NB4 (cell line): Measurements from ENCODE around the gene NADK2.

ENCODE experiments used
- POLR2A ChIP-seq: IDR thresholded peaks from 2 replicates; pipeline ENCODE4 v1.6.1; 2011; ENCODE audit warnings: mild to moderate bottlenecking; ENCODE audit not compliant: insufficient read length; ENCODE audit errors: extremely low read depth
- TF ChIP-seq, protein P1 (sequence below): IDR thresholded peaks from one replicate; pipeline ENCODE4 v1.5.1; 2012; ENCODE audit warnings: low read depth, low read length
- TF ChIP-seq, protein P2 (sequence below): IDR thresholded peaks from 2 replicates; pipeline ENCODE4 v1.6.1; 2011; ENCODE audit warnings: low read depth, low read length

DNA sequence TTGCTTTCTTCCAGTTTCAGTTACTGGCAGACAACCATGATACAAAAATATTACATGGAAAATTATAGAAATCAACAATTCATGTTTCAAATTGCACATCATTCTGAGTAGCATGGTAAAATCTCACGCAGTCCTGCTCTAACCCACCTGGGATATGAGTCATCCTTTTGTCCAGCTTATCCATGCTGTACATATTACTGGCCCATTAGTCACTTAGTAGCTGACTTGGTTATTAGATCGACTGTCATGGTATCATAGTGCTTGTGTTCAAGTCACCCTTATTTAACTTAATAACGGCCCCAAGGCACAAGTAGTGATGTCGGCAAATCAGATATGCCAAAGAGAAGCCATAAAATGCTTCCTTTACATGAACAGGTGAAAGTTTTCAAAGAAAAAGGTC lies 41.2 kb downstream of the NADK2 start:
- TF ChIP-seq POLR2A: no peak
- TF ChIP-seq, protein P1, sequence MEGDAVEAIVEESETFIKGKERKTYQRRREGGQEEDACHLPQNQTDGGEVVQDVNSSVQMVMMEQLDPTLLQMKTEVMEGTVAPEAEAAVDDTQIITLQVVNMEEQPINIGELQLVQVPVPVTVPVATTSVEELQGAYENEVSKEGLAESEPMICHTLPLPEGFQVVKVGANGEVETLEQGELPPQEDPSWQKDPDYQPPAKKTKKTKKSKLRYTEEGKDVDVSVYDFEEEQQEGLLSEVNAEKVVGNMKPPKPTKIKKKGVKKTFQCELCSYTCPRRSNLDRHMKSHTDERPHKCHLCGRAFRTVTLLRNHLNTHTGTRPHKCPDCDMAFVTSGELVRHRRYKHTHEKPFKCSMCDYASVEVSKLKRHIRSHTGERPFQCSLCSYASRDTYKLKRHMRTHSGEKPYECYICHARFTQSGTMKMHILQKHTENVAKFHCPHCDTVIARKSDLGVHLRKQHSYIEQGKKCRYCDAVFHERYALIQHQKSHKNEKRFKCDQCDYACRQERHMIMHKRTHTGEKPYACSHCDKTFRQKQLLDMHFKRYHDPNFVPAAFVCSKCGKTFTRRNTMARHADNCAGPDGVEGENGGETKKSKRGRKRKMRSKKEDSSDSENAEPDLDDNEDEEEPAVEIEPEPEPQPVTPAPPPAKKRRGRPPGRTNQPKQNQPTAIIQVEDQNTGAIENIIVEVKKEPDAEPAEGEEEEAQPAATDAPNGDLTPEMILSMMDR: no peak
- TF ChIP-seq, protein P2, sequence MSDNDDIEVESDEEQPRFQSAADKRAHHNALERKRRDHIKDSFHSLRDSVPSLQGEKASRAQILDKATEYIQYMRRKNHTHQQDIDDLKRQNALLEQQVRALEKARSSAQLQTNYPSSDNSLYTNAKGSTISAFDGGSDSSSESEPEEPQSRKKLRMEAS: no peak
